ENCODE results near the gene ADGRL3.

GRCh38 chr4:62023633-62024032, 823.5 kb downstream of the ADGRL3 start:
- no peak for TF ChIP-seq POLR2A (IDR thresholded peaks at IDR 0.05; ENCODE audit: low read length)
- no peak for TF ChIP-seq GATA1 (IDR thresholded peaks at IDR 0.05; ENCODE audit: low read depth, low read length)

Data from erythroblast (primary cell).